K562 (cell line): ENCODE data around the gene THSD8. TPM values are rescaled to one million over a fixed set of nuclear protein-coding genes. Genes with fewer than 3 reads are reported as not detected.

Experiments used
- BMI1 ChIP-seq: fragments of 150-350 bp; IDR thresholded peaks from 2 replicates; pipeline ENCODE4 v1.6.1; 2014; ENCODE audit warnings: low read length
- CBX3 ChIP-seq, 2 experiments: IDR thresholded peaks; 1 replicate in 1 of 2; 2 replicates in 1 of 2; pipeline ENCODE4 v1.6.1; 2012; ENCODE audit warnings: inconsistent platforms in 2 of 2, low read length in 2 of 2, borderline replicate concordance in 1 of 2, control low read depth in 1 of 2
- DIDO1 ChIP-seq: fragments of 450-650 bp; IDR thresholded peaks from 2 replicates; pipeline ENCODE4 v1.6.1; 2016; ENCODE audit warnings: low read depth, missing biosample characterization, missing genetic modification characterization
- E2F3 ChIP-seq: fragments of 250-450 bp; sonication (Bioruptor Pico); IDR thresholded peaks from 2 replicates; pipeline ENCODE4 v1.4.0; 2020; ENCODE audit warnings: mild to moderate bottlenecking
- HMGN3 ChIP-seq: IDR thresholded peaks from 2 replicates; pipeline ENCODE4 v1.6.1; 2011; ENCODE audit warnings: borderline replicate concordance, low read depth, mild to moderate bottlenecking, mixed read lengths, low read length; ENCODE audit not compliant: insufficient read length; ENCODE audit errors: extremely low read depth
- NFRKB ChIP-seq: fragments of 450-650 bp; IDR thresholded peaks from 2 replicates; pipeline ENCODE4 v1.6.1; 2016; ENCODE audit warnings: low read depth
- PRMT5 ChIP-seq: sonication (generic); formaldehyde crosslinking; IDR thresholded peaks from 2 replicates; pipeline ENCODE4 v1.5.0; 2020; ENCODE audit warnings: missing genetic modification reagents
- RBM14 ChIP-seq: fragments of 200-400 bp; formaldehyde crosslinking; IDR thresholded peaks from 2 replicates; pipeline ENCODE4 v1.6.1; 2018; ENCODE audit warnings: low read depth, mild to moderate bottlenecking, low read length, moderate library complexity, borderline replicate concordance; ENCODE audit not compliant: insufficient read depth
- SMAD4 ChIP-seq: fragments of 250-450 bp; sonication (Bioruptor Pico); conservative IDR thresholded peaks from 2 replicates; pipeline ENCODE4 v1.8.0; 2021; ENCODE audit warnings: inconsistent platforms, mild to moderate bottlenecking, moderate library complexity
- TGIF2 ChIP-seq: sonication (generic); formaldehyde crosslinking; IDR thresholded peaks from 2 replicates; pipeline ENCODE4 v1.8.1; 2022; ENCODE audit warnings: mild to moderate bottlenecking, missing genetic modification reagents, moderate library complexity
- ZBTB1 ChIP-seq: sonication (generic); formaldehyde crosslinking; IDR thresholded peaks from 2 replicates; pipeline ENCODE4 v1.8.1; 2023; ENCODE audit warnings: missing genetic modification reagents, low read depth, mild to moderate bottlenecking, borderline replicate concordance
- polyA plus RNA-seq, 8 experiments: library from polyadenylated mRNA; depleted of rRNA in 4 of 8; stranded (reverse) in 5 of 8; unstranded in 3 of 8; fragments of >200 nt; fragmentation: Nextera tagmentation in 2 of 8; fragmentation: Illumina TruSeq in 1 of 8; extraction: Ambion mirVana in 2 of 8; extraction: Trizol in 1 of 8; gene quantifications; 2 replicates each; pipeline versions ENCODE4 v1.2.1 to v1.2.3, GENCODE V29; 2011 to 2014; ENCODE audit warnings: inconsistent platforms in 1 of 8, missing spikeins in 1 of 8
- total RNA-seq, 7 experiments: library from RNA; depleted of rRNA in 6 of 7; stranded (reverse); fragments of >200 nt in 6 of 7; fragmentation: Illumina TruSeq in 2 of 7; extraction: Trizol in 2 of 7; gene quantifications; 2 replicates each; pipeline versions ENCODE4 v1.2.1 to v1.2.3, GENCODE V29; 2011 to 2021; ENCODE audit warnings: low replicate concordance in 1 of 7
- TF ChIP-seq, protein P1 (sequence below): fragments of 250-450 bp; sonication (Bioruptor Pico); IDR thresholded peaks from 2 replicates; pipeline ENCODE4 v1.4.0; 2020
- TF ChIP-seq, protein P2 (sequence below): fragments of 450-650 bp; IDR thresholded peaks from 2 replicates; pipeline ENCODE4 v1.6.1; 2016; ENCODE audit warnings: low read depth, mild to moderate bottlenecking, moderate library complexity
- TF ChIP-seq, protein P3 (sequence below): fragments of 450-650 bp; formaldehyde crosslinking; IDR thresholded peaks from 2 replicates; pipeline ENCODE4 v1.4.0; 2022; ENCODE audit warnings: missing genetic modification characterization
- TF ChIP-seq, protein P4 (sequence below): fragments of 250-450 bp; sonication (Bioruptor Pico); IDR thresholded peaks from 2 replicates; pipeline ENCODE4 v1.4.0; 2020; ENCODE audit warnings: mild to moderate bottlenecking
- TF ChIP-seq, protein P5 (sequence below): fragments of 450-650 bp; conservative IDR thresholded peaks from 2 replicates; pipeline ENCODE4 v1.6.1; 2016; ENCODE audit warnings: missing genetic modification characterization, low read depth, mild to moderate bottlenecking, missing compliant biosample characterization, moderate library complexity

THSD8 gene
- total and polyA plus RNA-seq, 9 of the 15 experiments (the other 6 are each of a cell fraction or from before 2014, with no cell fraction given), result 8.4 to 42.4 (median 19.9) TPM; not detected in 2

DNA sequence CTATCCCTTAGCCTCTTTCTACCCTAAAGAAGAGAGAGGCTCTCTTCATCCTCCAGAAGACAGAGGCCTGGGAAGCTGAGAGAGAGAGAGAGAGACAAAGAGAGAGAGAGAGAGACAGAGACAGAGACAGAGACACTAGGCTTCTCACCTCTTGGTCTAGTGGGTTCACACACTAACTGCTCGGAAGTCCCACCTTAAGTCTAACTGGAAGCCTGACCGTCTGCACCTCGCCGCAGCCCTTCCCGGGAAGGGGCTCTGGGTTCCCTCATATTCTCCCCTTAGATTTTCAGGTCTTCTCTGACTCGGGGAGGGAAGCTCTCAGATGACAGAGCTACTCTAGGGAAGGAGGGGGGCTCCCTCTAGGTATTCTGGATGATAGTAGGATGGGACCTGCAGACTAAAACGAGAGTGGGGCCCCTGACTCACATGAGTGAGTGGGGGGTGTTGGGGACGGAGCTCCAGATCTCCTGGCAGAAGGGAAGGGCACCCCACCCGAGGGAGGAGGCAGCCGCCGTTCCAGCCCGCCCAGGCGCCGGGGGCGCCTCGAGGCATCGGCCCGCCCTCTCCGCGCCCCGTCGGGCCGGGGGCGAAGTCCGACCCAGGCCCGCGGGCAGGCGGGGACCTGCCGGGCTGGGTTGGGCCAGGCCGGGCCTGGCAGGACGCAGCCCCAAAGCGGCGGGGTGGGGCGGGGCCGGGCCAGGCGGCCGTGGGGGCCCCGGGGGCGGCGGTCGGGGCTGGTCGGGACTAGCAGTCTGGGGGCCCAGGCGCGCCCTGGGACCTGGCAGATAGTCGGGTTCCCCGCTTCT, 12.6 kb upstream of the THSD8 start (continued):
- TF ChIP-seq, protein P1, sequence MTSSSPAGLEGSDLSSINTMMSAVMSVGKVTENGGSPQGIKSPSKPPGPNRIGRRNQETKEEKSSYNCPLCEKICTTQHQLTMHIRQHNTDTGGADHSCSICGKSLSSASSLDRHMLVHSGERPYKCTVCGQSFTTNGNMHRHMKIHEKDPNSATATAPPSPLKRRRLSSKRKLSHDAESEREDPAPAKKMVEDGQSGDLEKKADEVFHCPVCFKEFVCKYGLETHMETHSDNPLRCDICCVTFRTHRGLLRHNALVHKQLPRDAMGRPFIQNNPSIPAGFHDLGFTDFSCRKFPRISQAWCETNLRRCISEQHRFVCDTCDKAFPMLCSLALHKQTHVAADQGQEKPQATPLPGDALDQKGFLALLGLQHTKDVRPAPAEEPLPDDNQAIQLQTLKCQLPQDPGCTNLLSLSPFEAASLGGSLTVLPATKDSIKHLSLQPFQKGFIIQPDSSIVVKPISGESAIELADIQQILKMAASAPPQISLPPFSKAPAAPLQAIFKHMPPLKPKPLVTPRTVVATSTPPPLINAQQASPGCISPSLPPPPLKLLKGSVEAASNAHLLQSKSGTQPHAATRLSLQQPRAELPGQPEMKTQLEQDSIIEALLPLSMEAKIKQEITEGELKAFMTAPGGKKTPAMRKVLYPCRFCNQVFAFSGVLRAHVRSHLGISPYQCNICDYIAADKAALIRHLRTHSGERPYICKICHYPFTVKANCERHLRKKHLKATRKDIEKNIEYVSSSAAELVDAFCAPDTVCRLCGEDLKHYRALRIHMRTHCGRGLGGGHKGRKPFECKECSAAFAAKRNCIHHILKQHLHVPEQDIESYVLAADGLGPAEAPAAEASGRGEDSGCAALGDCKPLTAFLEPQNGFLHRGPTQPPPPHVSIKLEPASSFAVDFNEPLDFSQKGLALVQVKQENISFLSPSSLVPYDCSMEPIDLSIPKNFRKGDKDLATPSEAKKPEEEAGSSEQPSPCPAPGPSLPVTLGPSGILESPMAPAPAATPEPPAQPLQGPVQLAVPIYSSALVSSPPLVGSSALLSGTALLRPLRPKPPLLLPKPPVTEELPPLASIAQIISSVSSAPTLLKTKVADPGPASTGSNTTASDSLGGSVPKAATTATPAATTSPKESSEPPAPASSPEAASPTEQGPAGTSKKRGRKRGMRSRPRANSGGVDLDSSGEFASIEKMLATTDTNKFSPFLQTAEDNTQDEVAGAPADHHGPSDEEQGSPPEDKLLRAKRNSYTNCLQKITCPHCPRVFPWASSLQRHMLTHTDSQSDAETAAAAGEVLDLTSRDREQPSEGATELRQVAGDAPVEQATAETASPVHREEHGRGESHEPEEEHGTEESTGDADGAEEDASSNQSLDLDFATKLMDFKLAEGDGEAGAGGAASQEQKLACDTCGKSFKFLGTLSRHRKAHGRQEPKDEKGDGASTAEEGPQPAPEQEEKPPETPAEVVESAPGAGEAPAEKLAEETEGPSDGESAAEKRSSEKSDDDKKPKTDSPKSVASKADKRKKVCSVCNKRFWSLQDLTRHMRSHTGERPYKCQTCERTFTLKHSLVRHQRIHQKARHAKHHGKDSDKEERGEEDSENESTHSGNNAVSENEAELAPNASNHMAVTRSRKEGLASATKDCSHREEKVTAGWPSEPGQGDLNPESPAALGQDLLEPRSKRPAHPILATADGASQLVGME (CRISPR knock-in tag), result no peak
- TF ChIP-seq HMGN3 (no peak), TGIF2 (CRISPR knock-in tag) (no peak), E2F3 (CRISPR knock-in tag) (no peak), CBX3 (IDR thresholded peaks at IDR 0.05; ENCODE audit: borderline replicate concordance in 1 of 2, low read length in 2 of 2) (no peak), BMI1 (no peak), RBM14 (no peak), SMAD4 (CRISPR knock-in tag) (0 out of 2 replicates have a peak, but pooled peaks have one; percentile 2), NFRKB (no peak; the same call in 1 of the 2 replicates), ZBTB1 (CRISPR knock-in tag) (no peak), DIDO1 (tag) (no peak), PRMT5 (CRISPR knock-in tag) (no peak)
- TF ChIP-seq, protein P2, sequence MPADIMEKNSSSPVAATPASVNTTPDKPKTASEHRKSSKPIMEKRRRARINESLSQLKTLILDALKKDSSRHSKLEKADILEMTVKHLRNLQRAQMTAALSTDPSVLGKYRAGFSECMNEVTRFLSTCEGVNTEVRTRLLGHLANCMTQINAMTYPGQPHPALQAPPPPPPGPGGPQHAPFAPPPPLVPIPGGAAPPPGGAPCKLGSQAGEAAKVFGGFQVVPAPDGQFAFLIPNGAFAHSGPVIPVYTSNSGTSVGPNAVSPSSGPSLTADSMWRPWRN, result no peak
- TF ChIP-seq, protein P3, sequence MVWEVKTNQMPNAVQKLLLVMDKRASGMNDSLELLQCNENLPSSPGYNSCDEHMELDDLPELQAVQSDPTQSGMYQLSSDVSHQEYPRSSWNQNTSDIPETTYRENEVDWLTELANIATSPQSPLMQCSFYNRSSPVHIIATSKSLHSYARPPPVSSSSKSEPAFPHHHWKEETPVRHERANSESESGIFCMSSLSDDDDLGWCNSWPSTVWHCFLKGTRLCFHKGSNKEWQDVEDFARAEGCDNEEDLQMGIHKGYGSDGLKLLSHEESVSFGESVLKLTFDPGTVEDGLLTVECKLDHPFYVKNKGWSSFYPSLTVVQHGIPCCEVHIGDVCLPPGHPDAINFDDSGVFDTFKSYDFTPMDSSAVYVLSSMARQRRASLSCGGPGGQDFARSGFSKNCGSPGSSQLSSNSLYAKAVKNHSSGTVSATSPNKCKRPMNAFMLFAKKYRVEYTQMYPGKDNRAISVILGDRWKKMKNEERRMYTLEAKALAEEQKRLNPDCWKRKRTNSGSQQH (CRISPR knock-in tag), result 0 out of 2 replicates have a peak, but pooled peaks have one; percentile 26
- TF ChIP-seq, protein P4, sequence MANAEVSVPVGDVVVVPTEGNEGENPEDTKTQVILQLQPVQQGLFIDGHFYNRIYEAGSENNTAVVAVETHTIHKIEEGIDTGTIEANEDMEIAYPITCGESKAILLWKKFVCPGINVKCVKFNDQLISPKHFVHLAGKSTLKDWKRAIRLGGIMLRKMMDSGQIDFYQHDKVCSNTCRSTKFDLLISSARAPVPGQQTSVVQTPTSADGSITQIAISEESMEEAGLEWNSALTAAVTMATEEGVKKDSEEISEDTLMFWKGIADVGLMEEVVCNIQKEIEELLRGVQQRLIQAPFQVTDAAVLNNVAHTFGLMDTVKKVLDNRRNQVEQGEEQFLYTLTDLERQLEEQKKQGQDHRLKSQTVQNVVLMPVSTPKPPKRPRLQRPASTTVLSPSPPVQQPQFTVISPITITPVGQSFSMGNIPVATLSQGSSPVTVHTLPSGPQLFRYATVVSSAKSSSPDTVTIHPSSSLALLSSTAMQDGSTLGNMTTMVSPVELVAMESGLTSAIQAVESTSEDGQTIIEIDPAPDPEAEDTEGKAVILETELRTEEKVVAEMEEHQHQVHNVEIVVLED (CRISPR knock-in tag), result no peak
- TF ChIP-seq, protein P5, sequence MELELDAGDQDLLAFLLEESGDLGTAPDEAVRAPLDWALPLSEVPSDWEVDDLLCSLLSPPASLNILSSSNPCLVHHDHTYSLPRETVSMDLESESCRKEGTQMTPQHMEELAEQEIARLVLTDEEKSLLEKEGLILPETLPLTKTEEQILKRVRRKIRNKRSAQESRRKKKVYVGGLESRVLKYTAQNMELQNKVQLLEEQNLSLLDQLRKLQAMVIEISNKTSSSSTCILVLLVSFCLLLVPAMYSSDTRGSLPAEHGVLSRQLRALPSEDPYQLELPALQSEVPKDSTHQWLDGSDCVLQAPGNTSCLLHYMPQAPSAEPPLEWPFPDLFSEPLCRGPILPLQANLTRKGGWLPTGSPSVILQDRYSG (tag), result no peak
